ENCODE data around the gene MRGPRE.

DNA sequence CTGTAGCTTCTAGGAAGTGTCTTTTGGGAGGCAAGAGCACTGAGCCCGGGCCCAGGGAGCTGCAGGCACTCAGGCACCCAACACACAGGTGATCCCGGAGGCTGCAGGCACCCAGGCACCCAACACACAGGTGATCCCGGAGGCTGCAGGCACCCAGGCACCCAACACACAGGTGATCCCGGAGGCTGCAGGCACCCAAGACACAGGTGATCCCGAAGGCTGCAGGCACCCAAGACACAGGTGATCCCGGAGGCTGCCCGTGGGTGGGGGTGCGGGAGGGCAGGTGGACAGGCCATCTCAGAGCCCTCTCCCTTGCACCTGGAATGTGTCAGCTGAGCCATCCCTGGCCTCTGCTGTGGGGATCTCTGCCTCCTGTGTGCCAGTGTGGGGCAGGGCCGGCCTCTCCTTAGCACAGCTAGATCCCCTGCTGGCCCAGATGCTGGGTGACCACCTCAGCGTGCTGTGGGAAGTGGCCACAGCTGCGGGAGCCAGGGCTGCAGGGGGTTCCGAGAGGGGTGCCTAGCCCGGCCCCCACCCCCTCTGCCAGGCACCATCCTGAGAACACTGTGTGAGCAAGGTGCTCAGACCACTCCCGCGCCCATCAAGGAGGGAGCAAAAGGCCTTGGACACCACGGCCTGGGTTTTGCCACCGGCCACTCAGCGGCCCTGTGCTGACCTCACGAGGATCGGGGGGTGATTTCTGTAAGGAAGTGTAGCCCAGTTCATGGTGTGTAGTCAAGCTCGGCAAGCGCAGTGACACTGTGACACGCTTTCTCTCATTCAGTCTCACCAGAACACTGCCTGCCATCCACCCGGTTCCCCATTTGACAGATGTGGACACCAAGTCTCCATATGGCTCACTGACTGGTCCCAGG, 27.8 kb downstream of the MRGPRE start:
- TF ChIP-seq, protein P1, sequence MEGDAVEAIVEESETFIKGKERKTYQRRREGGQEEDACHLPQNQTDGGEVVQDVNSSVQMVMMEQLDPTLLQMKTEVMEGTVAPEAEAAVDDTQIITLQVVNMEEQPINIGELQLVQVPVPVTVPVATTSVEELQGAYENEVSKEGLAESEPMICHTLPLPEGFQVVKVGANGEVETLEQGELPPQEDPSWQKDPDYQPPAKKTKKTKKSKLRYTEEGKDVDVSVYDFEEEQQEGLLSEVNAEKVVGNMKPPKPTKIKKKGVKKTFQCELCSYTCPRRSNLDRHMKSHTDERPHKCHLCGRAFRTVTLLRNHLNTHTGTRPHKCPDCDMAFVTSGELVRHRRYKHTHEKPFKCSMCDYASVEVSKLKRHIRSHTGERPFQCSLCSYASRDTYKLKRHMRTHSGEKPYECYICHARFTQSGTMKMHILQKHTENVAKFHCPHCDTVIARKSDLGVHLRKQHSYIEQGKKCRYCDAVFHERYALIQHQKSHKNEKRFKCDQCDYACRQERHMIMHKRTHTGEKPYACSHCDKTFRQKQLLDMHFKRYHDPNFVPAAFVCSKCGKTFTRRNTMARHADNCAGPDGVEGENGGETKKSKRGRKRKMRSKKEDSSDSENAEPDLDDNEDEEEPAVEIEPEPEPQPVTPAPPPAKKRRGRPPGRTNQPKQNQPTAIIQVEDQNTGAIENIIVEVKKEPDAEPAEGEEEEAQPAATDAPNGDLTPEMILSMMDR (IDR thresholded peaks at IDR 0.05), result no peak
- TF ChIP-seq POLR2A (IDR thresholded peaks at IDR 0.05), result no peak
